Large intestine (tissue), 12 donors: ENCODE measurements around the gene LYG2. TPM values are rescaled to one million over a fixed set of nuclear protein-coding genes. Genes with fewer than 3 reads are reported as not detected.
"Not testable (repeated sequence)": the region's sequence is repeated elsewhere in the genome, so short reads cannot be mapped to it uniquely, and the experiment has no call there.

Experiments
- DNase-seq, 2 donors: peaks; one replicate each; pipeline versions ENCODE4 v3.0.0 to v3.0.0-alpha.2; 2013
- H3K27ac ChIP-seq: one replicate; pipeline ENCODE4 v1.5.1; 2013; ENCODE audit warnings: low read length
- H3K27me3 ChIP-seq: 2 replicates; pipeline ENCODE4 v1.6.1; 2013; ENCODE audit warnings: low read length; ENCODE audit not compliant: control insufficient read depth, insufficient read depth
- H3K36me3 ChIP-seq: 2 replicates; pipeline ENCODE4 v1.6.1; 2013; ENCODE audit warnings: low read length; ENCODE audit not compliant: control insufficient read depth, insufficient read depth
- H3K4me1 ChIP-seq: one replicate; pipeline ENCODE4 v1.6.1; 2013; ENCODE audit warnings: low read length; ENCODE audit not compliant: control insufficient read depth, insufficient read depth
- H3K4me3 ChIP-seq: one replicate; pipeline ENCODE4 v1.5.1; 2013; ENCODE audit warnings: low read length
- H3K9me3 ChIP-seq: one replicate; pipeline ENCODE4 v1.6.1; 2013; ENCODE audit warnings: mild to moderate bottlenecking, low read depth, low read length, moderate library complexity; ENCODE audit not compliant: control insufficient read depth
- WGBS: methylation state at CpG from one replicate; pipeline ENCODE4 v1.1.5; 2013; ENCODE audit warnings: low lambda C conversion rate; ENCODE audit not compliant: insufficient coverage; 5-methylcytosine and 5-hydroxymethylcytosine counted together
- long read RNA-seq, 11 donors: transcript quantifications; one replicate each; lab custom pipeline, GENCODE V29; 2026
- polyA plus RNA-seq: library from polyadenylated mRNA; unstranded; fragments of 120-200 nt; gene quantifications from one replicate; pipeline ENCODE4 v1.2.1, GENCODE V29; 2013

Gene LYG2, protein sequence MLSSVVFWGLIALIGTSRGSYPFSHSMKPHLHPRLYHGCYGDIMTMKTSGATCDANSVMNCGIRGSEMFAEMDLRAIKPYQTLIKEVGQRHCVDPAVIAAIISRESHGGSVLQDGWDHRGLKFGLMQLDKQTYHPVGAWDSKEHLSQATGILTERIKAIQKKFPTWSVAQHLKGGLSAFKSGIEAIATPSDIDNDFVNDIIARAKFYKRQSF
- 0.16 TPM for polyA plus RNA-seq
- long read RNA-seq, donor 1: 0 reads
- long read RNA-seq, donor 2: 0 reads
- long read RNA-seq, donor 3: 0 reads
- long read RNA-seq, donor 4: 0 reads
- long read RNA-seq, donor 5: 0 reads
- long read RNA-seq, donor 6: 0 reads
- long read RNA-seq, donor 7: 0 reads
- long read RNA-seq, donor 8: 0 reads
- long read RNA-seq, donor 9: 0 reads
- long read RNA-seq, donor 10: 0 reads
- long read RNA-seq, donor 11: 0 reads

DNA sequence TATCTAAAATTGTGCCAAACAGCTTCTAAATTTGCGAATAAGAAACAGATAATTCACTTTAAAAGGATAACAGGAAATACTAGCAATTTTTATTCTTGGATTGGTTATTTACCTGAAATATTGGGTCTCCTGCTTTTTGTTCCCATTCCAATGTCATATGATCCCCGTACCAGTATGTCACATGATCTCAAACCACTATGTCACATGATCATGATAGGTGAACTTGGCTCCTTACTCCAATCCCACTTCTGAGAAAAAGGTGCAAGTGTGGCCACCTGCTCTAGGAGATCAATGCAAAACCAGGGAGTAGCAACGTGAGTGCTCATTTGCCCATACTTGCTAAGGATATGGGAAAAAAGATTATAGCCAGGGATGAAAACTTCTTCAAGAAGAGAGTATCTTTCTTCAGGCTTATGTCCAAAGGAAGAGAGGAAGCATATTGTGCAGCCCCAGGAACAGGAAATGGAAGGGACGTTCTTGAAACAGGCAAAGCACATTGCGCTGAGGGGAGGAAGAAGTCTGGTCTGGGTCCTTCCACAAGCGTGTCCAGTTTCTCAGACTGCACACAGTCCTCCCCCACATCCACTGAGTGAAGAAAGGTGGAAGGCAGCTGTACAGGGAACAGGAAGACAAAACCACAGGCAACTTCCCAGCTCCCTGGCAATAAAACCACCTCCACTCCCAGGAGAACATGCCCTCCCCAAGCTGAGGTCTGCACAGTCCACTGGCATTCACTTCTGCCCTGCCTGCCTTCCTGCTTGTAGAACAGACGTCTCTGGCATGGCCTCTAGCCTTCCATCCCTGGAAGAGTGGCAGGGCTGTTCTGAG, at the start of gene LYG2:
TSS of gene LYG2 (minus strand) at position 176 of the 828 bp plus-strand sequence. CDS start 1,406 bp downstream, outside the sequence.
- Histone ChIP-seq H3K4me1 (no peaks in the 10 kb centered on the region), H3K36me3 (no peaks in the 10 kb centered on the region), H3K9me3 (no peaks in the 10 kb centered on the region), H3K27me3 (no peaks in the 10 kb centered on the region), H3K4me3 (no peak within 1 kb of the TSS), H3K27ac (no peak within 1 kb of the TSS)
- WGBS: 100% methylated on average over 1 of the region's 7 CpGs
- DNase-seq: no peak

DNA sequence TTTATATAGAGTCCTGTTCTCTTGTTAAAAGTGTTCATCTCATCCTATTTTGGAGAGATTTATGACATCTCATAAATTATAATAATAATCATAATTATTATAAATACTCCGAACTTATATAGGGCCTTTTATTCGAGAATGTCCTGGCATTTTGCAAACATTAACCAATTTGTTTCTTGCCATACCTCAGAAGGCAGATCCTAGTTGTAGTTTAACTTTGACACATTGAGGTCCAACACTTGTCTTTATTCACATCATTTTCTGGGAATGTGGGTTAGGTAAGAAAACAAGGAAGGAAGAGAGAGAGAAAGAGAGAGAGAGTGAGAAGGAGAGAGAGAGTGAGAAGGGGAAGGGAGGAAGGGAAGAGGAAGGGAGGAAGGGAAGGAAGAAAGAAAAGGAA, 45.6 kb upstream of the LYG2 start, which contains the start of gene LYG1:
TSS of gene LYG1 (minus strand) at position 101 of the 400 bp plus-strand sequence. CDS start 5,527 bp downstream, outside the sequence.
- H3K36me3 ChIP-seq, H3K27me3 ChIP-seq, H3K9me3 ChIP-seq, DNase-seq, H3K4me1 ChIP-seq, H3K4me3 ChIP-seq, H3K27ac ChIP-seq: not testable (repeated sequence)
- no CpG with 5 or more reads among the region's 2 CpGs for WGBS

DNA sequence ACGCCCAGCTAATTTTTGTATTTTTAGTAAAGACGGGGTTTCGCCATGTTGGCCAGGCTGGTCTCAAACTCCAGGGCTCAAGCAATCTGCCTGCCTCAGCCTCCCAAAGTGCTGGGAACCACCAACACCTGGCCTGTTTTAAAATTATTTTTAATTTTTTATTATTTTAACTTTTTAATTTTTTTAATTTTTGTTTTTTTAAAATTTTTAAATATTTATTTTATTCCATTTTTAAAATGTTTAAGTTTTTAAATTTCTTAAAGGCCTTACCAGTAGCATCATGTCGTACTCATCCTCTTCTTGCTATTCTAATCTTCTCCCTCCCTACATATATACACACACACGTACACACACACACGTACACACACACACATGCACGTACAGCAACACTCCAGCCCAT, 44.1 kb upstream of the LYG2 start:
- no peak overlapping the region for H3K4me3 ChIP-seq
- 100% methylated on average over 4 of the region's 7 CpGs for WGBS
- no peaks in the 10 kb centered on the region for H3K9me3 ChIP-seq
- H3K27ac ChIP-seq: no peak overlapping the region
- no peaks in the 10 kb centered on the region for H3K27me3 ChIP-seq
- no peaks in the 10 kb centered on the region for H3K4me1 ChIP-seq
- H3K36me3 ChIP-seq: peaks cover 4% of the 10 kb centered on the region
- DNase-seq: no peak

DNA sequence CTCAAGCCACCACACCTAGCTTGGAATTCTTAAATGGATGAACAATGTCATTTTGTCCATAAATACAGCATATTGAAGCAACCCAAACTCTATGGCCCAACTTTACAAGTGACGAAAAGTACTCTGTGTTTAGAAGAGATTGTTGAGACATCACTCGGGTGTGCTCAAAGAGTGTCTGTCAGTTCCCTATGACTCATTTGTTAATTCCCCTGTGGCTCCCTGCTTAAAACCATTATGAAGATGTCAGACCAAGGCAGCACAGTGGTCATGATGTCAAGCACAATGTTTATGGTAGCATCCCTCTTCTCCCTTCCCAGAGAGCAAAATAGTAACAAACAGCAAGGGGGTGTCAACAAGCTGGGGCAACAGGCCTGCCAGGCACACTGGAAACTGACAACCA, 42.5 kb upstream of the LYG2 start:
- H3K9me3 ChIP-seq: no peaks in the 10 kb centered on the region
- no peak overlapping the region for H3K4me3 ChIP-seq
- no CpG with 5 or more reads among the region's 2 CpGs for WGBS

DNA sequence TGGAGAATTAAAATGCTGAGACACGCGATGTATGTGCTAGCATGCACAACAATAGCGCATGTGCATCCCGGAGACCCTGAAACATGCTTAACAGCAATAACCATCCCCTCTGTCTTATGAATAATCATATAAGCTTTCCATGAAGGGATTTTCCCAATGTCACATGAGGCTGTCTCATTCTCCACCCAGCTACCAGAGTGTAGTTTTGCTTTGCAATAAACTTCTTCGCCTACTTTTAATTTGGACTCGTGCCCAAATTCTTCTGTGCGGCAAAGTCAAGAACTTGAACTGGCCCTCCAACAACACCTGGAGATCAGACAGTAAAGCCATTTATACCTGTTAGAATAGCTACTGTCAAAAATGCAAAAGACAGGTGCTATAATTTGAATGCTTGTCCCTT, 30.1 kb upstream of the LYG2 start:
- DNase-seq: no peak
- H3K9me3 ChIP-seq: no peaks in the 10 kb centered on the region
- H3K27ac ChIP-seq: no peak overlapping the region
- WGBS: no CpG with 5 or more reads among the region's 7 CpGs
- H3K4me1 ChIP-seq: no peaks in the 10 kb centered on the region
- no peak overlapping the region for H3K4me3 ChIP-seq
- peaks cover 5% of the 10 kb centered on the region for H3K36me3 ChIP-seq
- no peaks in the 10 kb centered on the region for H3K27me3 ChIP-seq

More for the DNA sequence above, 42.5 kb upstream of the LYG2 start:
- Histone ChIP-seq H3K27me3 (no peaks in the 10 kb centered on the region), H3K36me3 (peaks cover 4% of the 10 kb centered on the region), H3K4me1 (no peaks in the 10 kb centered on the region), H3K27ac (no peak overlapping the region)
- no peak for DNase-seq

DNA sequence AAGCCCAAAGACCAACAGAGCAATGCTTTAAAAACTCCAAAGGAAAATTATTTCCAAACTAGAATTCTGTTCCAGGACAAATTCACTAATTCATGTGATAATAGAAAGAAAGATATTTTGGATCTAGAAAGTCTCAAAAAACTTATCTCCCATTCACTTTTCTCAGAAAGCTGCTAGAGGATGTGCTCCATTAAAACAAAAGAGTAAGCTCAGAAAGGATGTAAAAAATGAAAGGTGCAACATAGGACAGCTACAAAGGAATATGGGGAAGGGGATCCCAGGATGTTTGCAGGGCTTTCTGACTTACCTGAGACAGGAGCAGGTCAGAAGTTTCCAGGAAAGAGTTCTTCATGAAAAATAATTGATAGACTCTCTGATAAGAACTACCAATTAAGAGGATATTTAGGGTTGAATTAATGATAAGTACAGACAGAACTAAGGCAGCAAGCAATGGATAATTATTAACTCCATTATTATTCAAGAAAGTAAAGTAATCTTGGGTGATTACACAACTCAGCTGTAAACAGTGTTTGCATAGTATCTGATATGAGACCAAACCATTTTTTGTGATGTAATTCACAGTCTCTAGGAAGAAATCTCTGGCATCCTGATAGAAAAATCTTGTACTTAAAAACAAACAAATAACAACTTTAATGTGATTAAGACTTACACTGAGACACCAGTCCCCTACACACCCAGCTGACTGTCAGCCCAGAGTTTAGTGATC, 24.7 kb upstream of the LYG2 start:
- Histone ChIP-seq H3K4me1 (no peaks in the 10 kb centered on the region), H3K27ac (no peak overlapping the region), H3K9me3 (no peaks in the 10 kb centered on the region), H3K4me3 (no peak overlapping the region), H3K27me3 (no peaks in the 10 kb centered on the region), H3K36me3 (peaks cover 5% of the 10 kb centered on the region)
- DNase-seq: no peak

DNA sequence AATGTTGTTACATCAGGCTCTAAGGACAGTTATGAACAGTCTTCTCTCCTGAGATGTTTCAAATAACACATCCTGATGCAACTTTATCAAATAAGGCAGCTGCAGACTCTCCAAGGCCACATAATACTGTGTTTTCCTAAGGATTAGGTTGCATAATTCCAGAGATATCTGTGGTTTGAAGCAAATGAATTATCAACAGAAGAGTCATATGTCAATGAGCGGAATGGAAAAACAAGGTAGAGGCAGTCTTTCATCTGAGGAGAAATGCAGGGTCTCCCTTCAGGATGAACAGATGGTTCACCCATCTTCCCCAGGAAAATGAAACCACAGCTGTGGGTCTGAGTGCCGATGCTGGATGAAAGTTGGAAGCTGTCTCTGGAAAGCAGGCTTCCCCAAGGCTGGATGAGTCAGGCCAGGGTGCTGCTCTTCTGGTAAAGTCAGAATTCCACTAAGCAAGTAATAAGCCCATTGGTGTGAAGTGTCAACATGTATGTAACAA, 23.4 kb upstream of the LYG2 start:
- Histone ChIP-seq H3K4me1 (no peaks in the 10 kb centered on the region), H3K27ac (no peak overlapping the region), H3K9me3 (no peaks in the 10 kb centered on the region), H3K27me3 (no peaks in the 10 kb centered on the region), H3K36me3 (no peaks in the 10 kb centered on the region), H3K4me3 (no peak overlapping the region)
- DNase-seq: no peak
- no CpG with 5 or more reads among the region's 2 CpGs for WGBS

DNA sequence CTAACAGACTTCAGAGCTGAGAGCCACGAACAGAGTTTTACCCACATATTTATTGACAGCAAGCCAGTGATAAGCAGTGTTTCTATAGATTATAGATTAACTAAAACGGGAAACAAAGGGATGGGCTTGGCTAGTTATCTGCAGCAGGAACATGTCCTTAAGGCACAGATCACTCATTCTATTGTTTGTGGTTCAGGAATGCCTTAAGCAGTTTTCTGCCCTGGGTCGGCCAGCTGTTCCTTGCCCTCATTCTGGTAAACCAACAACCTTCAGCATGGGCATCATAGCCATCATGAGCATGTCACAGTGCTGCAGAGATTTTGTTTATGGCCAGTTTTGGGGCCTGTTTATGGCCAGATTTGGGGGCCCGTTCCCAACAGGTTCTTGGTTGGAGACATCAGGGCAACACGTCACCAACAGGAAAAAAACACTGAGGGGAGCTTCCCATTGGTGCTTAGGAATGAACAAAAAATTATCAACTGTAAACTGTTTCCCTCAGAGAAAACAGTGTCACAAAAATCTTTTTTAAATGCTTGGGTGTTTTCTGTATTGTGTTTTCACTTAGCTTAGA, 22.8 kb upstream of the LYG2 start:
- 80% methylated on average over 2 of the region's 5 CpGs for WGBS

DNA sequence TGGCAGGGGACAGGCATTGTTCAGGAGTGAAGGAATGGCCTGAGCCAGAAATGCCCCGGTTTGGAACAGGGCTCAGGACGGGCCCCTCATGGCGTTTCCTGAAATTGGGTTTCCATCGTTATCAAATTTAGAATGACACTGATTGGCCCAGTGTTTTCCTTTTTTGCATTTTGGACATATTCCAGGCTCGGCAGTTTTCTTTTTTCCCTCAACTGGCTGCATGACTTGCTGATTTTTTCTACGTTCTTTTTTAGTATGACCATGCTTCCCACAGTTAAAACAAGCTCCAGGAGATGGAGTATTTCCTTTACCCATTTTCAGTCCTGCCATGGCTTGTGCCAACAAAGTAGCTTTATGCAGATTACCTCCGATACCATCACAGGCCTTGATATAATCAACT, 20.4 kb upstream of the LYG2 start:
- H3K27me3 ChIP-seq: no peaks in the 10 kb centered on the region
- H3K4me3 ChIP-seq: no peak overlapping the region
- no peak overlapping the region for H3K27ac ChIP-seq
- H3K36me3 ChIP-seq: no peaks in the 10 kb centered on the region
- no CpG with 5 or more reads among the region's 7 CpGs for WGBS
- no peaks in the 10 kb centered on the region for H3K4me1 ChIP-seq
- H3K9me3 ChIP-seq: no peaks in the 10 kb centered on the region
- DNase-seq: no peak

More for the DNA sequence above, 22.8 kb upstream of the LYG2 start:
- not testable (repeated sequence) for H3K4me3 ChIP-seq, H3K9me3 ChIP-seq, H3K4me1 ChIP-seq, H3K27ac ChIP-seq, H3K36me3 ChIP-seq, DNase-seq, H3K27me3 ChIP-seq

DNA sequence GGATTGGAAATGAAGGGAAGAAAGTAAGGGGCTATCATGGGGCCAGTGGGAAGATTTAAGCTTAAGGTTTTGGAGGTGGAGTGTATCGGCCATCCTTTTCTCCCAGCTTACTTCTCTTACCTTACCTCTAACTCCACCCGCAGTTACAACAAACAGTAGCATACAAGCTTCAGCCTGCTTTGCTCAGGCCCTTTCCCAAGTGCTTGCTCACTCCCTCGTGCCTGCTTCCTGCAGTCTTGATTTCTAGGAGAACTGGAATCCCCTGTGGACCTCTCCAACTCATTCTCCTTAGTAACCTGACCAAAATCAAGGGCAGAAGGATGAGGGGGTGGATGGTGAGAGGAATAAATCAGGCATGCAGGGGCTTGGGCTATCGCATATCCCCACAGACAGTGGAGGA, 5.8 kb upstream of the LYG2 start:
- DNase-seq: no peak
- Histone ChIP-seq H3K4me3 (no peak overlapping the region), H3K27me3 (no peaks in the 10 kb centered on the region), H3K36me3 (no peaks in the 10 kb centered on the region), H3K4me1 (no peaks in the 10 kb centered on the region), H3K9me3 (no peaks in the 10 kb centered on the region), H3K27ac (no peak overlapping the region)
- WGBS: 50% methylated on average over 1 of the region's 4 CpGs
